ENCODE measurements around the gene PCNX1. TPM values are rescaled to one million over a fixed set of nuclear protein-coding genes. Genes with fewer than 3 reads are reported as not detected.

The PCNX1 gene
- total RNA-seq, 1 experiment from 2014 or later, result 48.0 TPM

DNA sequence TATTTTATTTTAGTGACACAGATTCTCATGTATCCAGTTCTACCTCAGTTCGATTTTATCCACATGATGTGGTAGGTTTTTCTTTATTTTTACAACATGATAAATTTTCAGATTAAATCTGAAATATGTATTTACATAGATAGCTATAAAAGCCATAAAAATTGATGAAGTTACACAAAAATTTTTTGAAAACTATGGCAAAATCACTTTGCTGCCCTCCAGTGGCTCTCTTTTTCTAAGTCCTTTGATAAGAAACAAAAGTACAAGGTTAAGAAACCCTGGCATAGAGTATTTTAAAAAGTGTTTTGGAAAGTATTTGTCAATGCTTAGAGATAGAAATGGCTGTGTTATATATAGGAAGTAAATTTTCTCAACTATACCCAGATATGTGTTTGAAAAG is 104.2 kb downstream of the PCNX1 start:
- H3K4me2 ChIP-seq (ENCODE audit: insufficient read depth, insufficient read length, low read length), result no peak overlapping the region
- H3K14ac ChIP-seq (ENCODE audit: insufficient read depth, low read length), result no peak overlapping the region
- H4K91ac ChIP-seq (ENCODE audit: insufficient read length, low read depth, low read length), result no peak overlapping the region
- Mint-ChIP-seq H3K27me3 (ENCODE audit: low read depth) (no peaks in the 10 kb centered on the region), H3K9me3 (no peaks in the 10 kb centered on the region), H3K4me1 (no peaks in the 10 kb centered on the region), H3K27ac (no peak overlapping the region), H3K36me3 (ENCODE audit: insufficient read depth in 1 of 3, low read depth in 3 of 3) (peaks cover 4 to 19% (median 15%) of the 10 kb centered on the region in 3 experiments; a peak in 5 of 7 replicates), H3K4me3 (no peak overlapping the region)
- no peaks in the 10 kb centered on the region for H3K79me1 ChIP-seq (ENCODE audit: insufficient read depth, low read depth, low read length, poor library complexity, severe bottlenecking)
- no peak overlapping the region for H3K4ac ChIP-seq (ENCODE audit: low read depth, low read length)
- no peak overlapping the region for H3K9ac ChIP-seq (ENCODE audit: extremely low read depth, insufficient read length, low read length)
- H4K8ac ChIP-seq (replicated peaks; ENCODE audit: insufficient read length, low read depth, low read length), result no peak overlapping the region
- no peak overlapping the region for H2BK120ac ChIP-seq (ENCODE audit: low read depth, low read length, poor library complexity, severe bottlenecking)
- no peak overlapping the region for H3T11ph ChIP-seq (ENCODE audit: low read length)
- H2BK15ac ChIP-seq (ENCODE audit: low read depth, low read length), result no peak overlapping the region
- no CpG with 5 or more reads among the region's 1 CpG for WGBS (ENCODE audit: extremely low coverage, insufficient read length, low lambda C conversion rate)
- H3K23ac ChIP-seq (ENCODE audit: insufficient read length, low read depth, low read length), result no peak overlapping the region
- H3K56ac ChIP-seq (ENCODE audit: insufficient read length, low read depth, low read length), result no peak overlapping the region
- H3K27ac ChIP-seq (ENCODE audit: insufficient read length, low read depth, low read length), result no peak overlapping the region
- no peaks in the 10 kb centered on the region for H3K9me3 ChIP-seq (ENCODE audit: control insufficient read depth, low read depth, low read length)
- H4K20me1 ChIP-seq (ENCODE audit: control insufficient read depth, insufficient read depth, insufficient read length), result no peaks in the 10 kb centered on the region
- no peak overlapping the region for H2BK12ac ChIP-seq (ENCODE audit: insufficient read length, low read depth, low read length)
- DNase-seq, result no peak
- H3K27me3 ChIP-seq (ENCODE audit: insufficient read depth, low read length), result no peaks in the 10 kb centered on the region
- no peak overlapping the region for H2BK5ac ChIP-seq (ENCODE audit: insufficient read length, low read length)
- H2AK5ac ChIP-seq (ENCODE audit: insufficient read length, low read length), result no peak overlapping the region
- no peak overlapping the region for H3K18ac ChIP-seq (ENCODE audit: insufficient read length, low read depth, low read length)
- H2BK20ac ChIP-seq (ENCODE audit: low read depth, low read length, poor library complexity, severe bottlenecking), result no peak overlapping the region
- H3K79me2 ChIP-seq (ENCODE audit: insufficient read depth, low read length), result no peaks in the 10 kb centered on the region
- no peaks in the 10 kb centered on the region for H3K4me1 ChIP-seq (ENCODE audit: insufficient read depth, low read length)
- no peaks in the 10 kb centered on the region for H3K23me2 ChIP-seq (ENCODE audit: insufficient read length, low read depth, low read length, poor library complexity, severe bottlenecking)
- H2AFZ ChIP-seq (ENCODE audit: low read length), result no peak overlapping the region
- TF ChIP-seq, protein P1, sequence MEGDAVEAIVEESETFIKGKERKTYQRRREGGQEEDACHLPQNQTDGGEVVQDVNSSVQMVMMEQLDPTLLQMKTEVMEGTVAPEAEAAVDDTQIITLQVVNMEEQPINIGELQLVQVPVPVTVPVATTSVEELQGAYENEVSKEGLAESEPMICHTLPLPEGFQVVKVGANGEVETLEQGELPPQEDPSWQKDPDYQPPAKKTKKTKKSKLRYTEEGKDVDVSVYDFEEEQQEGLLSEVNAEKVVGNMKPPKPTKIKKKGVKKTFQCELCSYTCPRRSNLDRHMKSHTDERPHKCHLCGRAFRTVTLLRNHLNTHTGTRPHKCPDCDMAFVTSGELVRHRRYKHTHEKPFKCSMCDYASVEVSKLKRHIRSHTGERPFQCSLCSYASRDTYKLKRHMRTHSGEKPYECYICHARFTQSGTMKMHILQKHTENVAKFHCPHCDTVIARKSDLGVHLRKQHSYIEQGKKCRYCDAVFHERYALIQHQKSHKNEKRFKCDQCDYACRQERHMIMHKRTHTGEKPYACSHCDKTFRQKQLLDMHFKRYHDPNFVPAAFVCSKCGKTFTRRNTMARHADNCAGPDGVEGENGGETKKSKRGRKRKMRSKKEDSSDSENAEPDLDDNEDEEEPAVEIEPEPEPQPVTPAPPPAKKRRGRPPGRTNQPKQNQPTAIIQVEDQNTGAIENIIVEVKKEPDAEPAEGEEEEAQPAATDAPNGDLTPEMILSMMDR (conservative IDR thresholded peaks at IDR 0.05), result peak; percentile 48
- no peak overlapping the region for H4K5ac ChIP-seq (ENCODE audit: insufficient read length, low read depth, low read length)

All from H9 (cell line).